ENCODE results near the gene TMEM135.

TMEM135 gene

GRCh38 chr11:87128372-87128771 lies 90.6 kb downstream of the TMEM135 start:
- no peak overlapping the region for H3K4me3 ChIP-seq (ENCODE audit: low read depth, low read length)
- no peak for TF ChIP-seq CTCF (IDR thresholded peaks at IDR 0.05; ENCODE audit: low read depth, low read length)

DNA sequence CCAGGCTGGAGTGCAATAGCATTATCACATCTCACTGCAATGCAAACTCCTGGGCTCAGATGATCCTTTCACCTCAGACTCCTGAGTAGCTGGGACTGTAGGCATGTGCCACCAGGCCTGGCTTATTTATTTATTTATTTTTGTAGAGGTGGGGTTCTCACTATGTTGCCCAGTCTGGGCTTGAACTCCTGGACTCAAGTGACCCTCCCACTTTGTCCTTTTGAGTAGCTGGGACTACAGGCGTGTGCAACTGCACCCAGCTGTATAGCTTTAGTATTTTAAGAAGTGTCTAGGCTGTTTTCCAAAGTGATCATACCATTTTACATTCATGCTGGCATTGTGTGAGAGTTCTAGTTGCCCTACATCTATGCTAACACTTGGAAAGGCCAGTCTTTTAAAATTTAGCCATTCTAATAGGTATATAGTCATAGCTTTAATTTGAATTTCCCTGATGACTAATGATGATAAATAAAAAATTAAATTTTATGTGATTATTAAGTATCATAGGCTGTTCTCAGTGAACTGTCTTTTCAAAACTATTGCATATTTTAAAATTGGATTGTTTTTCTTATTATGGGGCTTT lies 96.9 kb downstream of the TMEM135 start:
- H3K4me3 ChIP-seq (ENCODE audit: low read depth, low read length) = no peak overlapping the region
- TF ChIP-seq CTCF (IDR thresholded peaks at IDR 0.05; ENCODE audit: low read depth, low read length) = no peak

GRCh38 chr11:87136236-87136635 lies 98.5 kb downstream of the TMEM135 start:
- no peak overlapping the region for H3K4me3 ChIP-seq (ENCODE audit: low read depth, low read length)
- TF ChIP-seq CTCF (IDR thresholded peaks at IDR 0.05; ENCODE audit: low read depth, low read length) = no peak

GRCh38 chr11:87137711-87138110 lies 100.0 kb downstream of the TMEM135 start:
- no peak overlapping the region for H3K4me3 ChIP-seq (ENCODE audit: low read depth, low read length)
- TF ChIP-seq CTCF (IDR thresholded peaks at IDR 0.05; ENCODE audit: low read depth, low read length) = no peak

GRCh38 chr11:87139475-87139874 lies 101.7 kb downstream of the TMEM135 start:
- no peak for TF ChIP-seq CTCF (IDR thresholded peaks at IDR 0.05; ENCODE audit: low read depth, low read length)
- no peak overlapping the region for H3K4me3 ChIP-seq (ENCODE audit: low read depth, low read length)

- TF ChIP-seq CTCF (IDR thresholded peaks at IDR 0.05; ENCODE audit: low read depth, low read length) = no peak
- H3K4me3 ChIP-seq (ENCODE audit: low read depth, low read length) = no peak overlapping the region
Observed at GRCh38 chr11:87141322-87141721, 103.6 kb downstream of the TMEM135 start.

DNA sequence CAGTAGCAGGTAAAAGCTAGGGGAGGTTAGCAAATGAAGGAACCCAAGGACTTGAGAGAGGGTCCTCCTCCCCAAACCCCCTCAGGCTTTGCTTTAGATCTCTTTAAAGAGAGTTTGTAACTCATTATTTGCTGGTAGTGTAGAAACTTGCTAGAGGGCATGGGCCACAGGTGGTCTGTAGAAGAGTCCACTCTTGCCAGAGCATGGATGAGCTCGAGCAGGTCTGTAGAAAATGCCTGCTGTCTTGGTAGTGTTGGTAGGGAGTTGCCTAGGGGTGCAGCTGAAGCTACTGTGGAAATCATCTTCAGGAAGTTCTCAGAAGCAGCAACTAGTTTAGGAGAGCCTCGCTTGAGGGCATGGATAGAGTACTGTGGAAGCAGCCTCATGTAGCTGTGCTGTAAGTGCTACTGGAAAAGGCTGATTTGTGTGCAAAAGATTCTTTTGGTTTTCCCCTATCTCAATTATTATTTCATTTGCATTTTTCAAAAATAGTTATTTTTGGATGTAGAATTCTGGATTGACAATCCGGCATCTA lies 104.3 kb downstream of the TMEM135 start:
- H3K4me3 ChIP-seq (ENCODE audit: low read depth, low read length) = no peak overlapping the region
- no peak for TF ChIP-seq CTCF (IDR thresholded peaks at IDR 0.05; ENCODE audit: low read depth, low read length)

Data from WI38 (cell line).